GM19468 (cell line): ENCODE data around the gene TMPRSS4.

Source experiments
- ATAC-seq: cut with Tn5 transposase; IDR thresholded peaks from one replicate; pipeline ENCODE4 v1.9.1; 2021; ENCODE audit warnings: mild to moderate bottlenecking, moderate library complexity, moderate number of reproducible peaks; ENCODE audit not compliant: unreplicated experiment; ENCODE audit errors: extremely low read depth

Gene TMPRSS4

GRCh38 chr11:118126082-118126838 lies 49.4 kb downstream of the TMPRSS4 start:
- no peak for ATAC-seq

GRCh38 chr11:118128310-118128709 lies 51.4 kb downstream of the TMPRSS4 start:
- no peak for ATAC-seq

GRCh38 chr11:118128721-118129470 lies 52.0 kb downstream of the TMPRSS4 start:
- ATAC-seq = no peak

- ATAC-seq = no peak
Measured at GRCh38 chr11:118129471-118130172, 52.7 kb downstream of the TMPRSS4 start.

- ATAC-seq = no peak
Measured at GRCh38 chr11:118132385-118133151, 55.7 kb downstream of the TMPRSS4 start.

- no peak for ATAC-seq
Measured at GRCh38 chr11:118133816-118134215, 56.9 kb downstream of the TMPRSS4 start.

- no peak for ATAC-seq
Measured at GRCh38 chr11:118135051-118135795, 58.3 kb downstream of the TMPRSS4 start.

GRCh38 chr11:118135796-118136165 lies 58.9 kb downstream of the TMPRSS4 start:
- no peak for ATAC-seq

- ATAC-seq = no peak
Measured at GRCh38 chr11:118136341-118136740, 59.5 kb downstream of the TMPRSS4 start.

- no peak for ATAC-seq
Measured at GRCh38 chr11:118136801-118137200, 59.9 kb downstream of the TMPRSS4 start.

- no peak for ATAC-seq
Measured at GRCh38 chr11:118138839-118139420, 62.1 kb downstream of the TMPRSS4 start.

- no peak for ATAC-seq
Measured at GRCh38 chr11:118139578-118139977, 62.7 kb downstream of the TMPRSS4 start.

- ATAC-seq = no peak
Measured at GRCh38 chr11:118142081-118142480, 65.2 kb downstream of the TMPRSS4 start.

- no peak for ATAC-seq
Measured at GRCh38 chr11:118142809-118143208, 65.9 kb downstream of the TMPRSS4 start.

- ATAC-seq = no peak
Measured at GRCh38 chr11:118143661-118144185, 66.8 kb downstream of the TMPRSS4 start.

- no peak for ATAC-seq
Measured at GRCh38 chr11:118144301-118145268, 67.7 kb downstream of the TMPRSS4 start.

GRCh38 chr11:118145285-118146227 lies 68.7 kb downstream of the TMPRSS4 start:
- ATAC-seq = peak; percentile 32
